K562 (cell line): ENCODE measurements around the gene PTCH1. TPM values are rescaled to one million over a fixed set of nuclear protein-coding genes. Genes with fewer than 3 reads are reported as not detected.

Experiments
- C11orf30 ChIP-seq: fragments of 450-650 bp; IDR thresholded peaks from 2 replicates; pipeline ENCODE4 v1.6.1; 2016; ENCODE audit warnings: low read depth, mild to moderate bottlenecking
- CREB1 ChIP-seq, 2 experiments: sonication (generic) in 1 of 2; formaldehyde crosslinking in 1 of 2; IDR thresholded peaks; 2 replicates each; pipeline versions ENCODE4 v1.6.1 to v1.8.0; 2012 to 2022; ENCODE audit warnings: inconsistent platforms in 1 of 2, mild to moderate bottlenecking in 1 of 2, missing genetic modification reagents in 1 of 2, moderate library complexity in 1 of 2
- ELK1 ChIP-seq: sonication (generic); formaldehyde crosslinking; IDR thresholded peaks from 2 replicates; pipeline ENCODE4 v1.8.1; 2022; ENCODE audit warnings: missing genetic modification reagents
- FOXK1 ChIP-seq: sonication (generic); formaldehyde crosslinking; IDR thresholded peaks from 2 replicates; pipeline ENCODE4 v1.8.0; 2022; ENCODE audit warnings: missing genetic modification reagents, mild to moderate bottlenecking, borderline replicate concordance
- GMEB1 ChIP-seq: fragments of 250-450 bp; sonication (Bioruptor Pico); IDR thresholded peaks from 2 replicates; pipeline ENCODE4 v1.4.0; 2020; ENCODE audit warnings: mild to moderate bottlenecking
- HCFC1 ChIP-seq: IDR thresholded peaks from 2 replicates; pipeline ENCODE4 v1.6.1; 2012; ENCODE audit warnings: low read depth, low read length, improper control_type of control experiment
- IFI16 ChIP-seq: fragments of 250-450 bp; sonication (Bioruptor Pico); IDR thresholded peaks from 2 replicates; pipeline ENCODE4 v2.1.2; 2022; ENCODE audit warnings: mild to moderate bottlenecking, inconsistent platforms
- MAZ ChIP-seq, 2 experiments: fragments of 450-650 bp in 1 of 2; sonication (generic) in 1 of 2; formaldehyde crosslinking; IDR thresholded peaks in 1 of 2; conservative IDR thresholded peaks in 1 of 2; 2 replicates each; pipeline versions ENCODE4 v1.4.0 to v1.5.0; 2020; ENCODE audit warnings: mild to moderate bottlenecking in 1 of 2, missing genetic modification reagents in 1 of 2
- MECOM ChIP-seq: fragments of 250-450 bp; sonication (Bioruptor Pico); IDR thresholded peaks from 2 replicates; pipeline ENCODE4 v1.8.0; 2022; ENCODE audit warnings: inconsistent platforms
- NR2C2 ChIP-seq, 2 experiments: fragments of 200-800 bp in 1 of 2; sonication (Bioruptor generic) in 1 of 2; sonication (generic) in 1 of 2; formaldehyde crosslinking in 1 of 2; IDR thresholded peaks; 2 replicates each; pipeline versions ENCODE4 v1.6.1 to v1.8.0; 2016 to 2022; ENCODE audit warnings: mild to moderate bottlenecking in 1 of 2, missing compliant biosample characterization in 1 of 2, missing genetic modification characterization in 1 of 2, missing genetic modification reagents in 1 of 2
- POLR2A ChIP-seq: fragments of 450-650 bp; conservative IDR thresholded peaks from 2 replicates; pipeline ENCODE4 v1.6.1; 2016
- POLR2AphosphoS2 ChIP-seq: IDR thresholded peaks from 2 replicates; pipeline ENCODE4 v1.6.1; 2012; ENCODE audit warnings: low read length, improper control_type of control experiment
- PTBP1 ChIP-seq: fragments of 200-400 bp; formaldehyde crosslinking; IDR thresholded peaks from 2 replicates; pipeline ENCODE4 v1.6.1; 2017; ENCODE audit warnings: low read depth, low read length
- TARDBP ChIP-seq: fragments of 450-650 bp; IDR thresholded peaks from 2 replicates; pipeline ENCODE4 v1.6.1; 2016
- ZBTB2 ChIP-seq: fragments of 450-650 bp; IDR thresholded peaks from 2 replicates; pipeline ENCODE4 v1.6.1; 2016; ENCODE audit warnings: antibody characterized with exemption
- ZC3H4 ChIP-seq: sonication (generic); formaldehyde crosslinking; IDR thresholded peaks from 2 replicates; pipeline ENCODE4 v1.9.0; 2021; ENCODE audit warnings: missing genetic modification reagents, borderline replicate concordance
- ZNF143 ChIP-seq: sonication (generic); formaldehyde crosslinking; IDR thresholded peaks from 2 replicates; pipeline ENCODE4 v1.9.0; 2022; ENCODE audit warnings: mild to moderate bottlenecking, missing genetic modification reagents
- ZNF3 ChIP-seq: fragments of 250-450 bp; sonication (Bioruptor Pico); IDR thresholded peaks from 2 replicates; pipeline ENCODE4 v1.5.0; 2021; ENCODE audit warnings: mild to moderate bottlenecking, moderate library complexity
- ZNF384 ChIP-seq: IDR thresholded peaks from 2 replicates; pipeline ENCODE4 v1.6.1; 2012; ENCODE audit warnings: low read depth, low read length, improper control_type of control experiment
- ZNF561 ChIP-seq: fragments of 450-650 bp; formaldehyde crosslinking; conservative IDR thresholded peaks from 2 replicates; pipeline ENCODE4 v1.4.0; 2020; ENCODE audit warnings: mild to moderate bottlenecking, moderate library complexity
- ZNF764 ChIP-seq: fragments of 250-450 bp; sonication (Bioruptor Pico); IDR thresholded peaks from 2 replicates; pipeline ENCODE4 v1.4.0; 2020; ENCODE audit warnings: low read depth, mild to moderate bottlenecking, moderate library complexity
- polyA plus RNA-seq, 8 experiments: library from polyadenylated mRNA; depleted of rRNA in 4 of 8; stranded (reverse) in 5 of 8; unstranded in 3 of 8; fragments of >200 nt; fragmentation: Nextera tagmentation in 2 of 8; fragmentation: Illumina TruSeq in 1 of 8; extraction: Ambion mirVana in 2 of 8; extraction: Trizol in 1 of 8; gene quantifications; 2 replicates each; pipeline versions ENCODE4 v1.2.1 to v1.2.3, GENCODE V29; 2011 to 2014; ENCODE audit warnings: inconsistent platforms in 1 of 8, missing spikeins in 1 of 8
- total RNA-seq, 7 experiments: library from RNA; depleted of rRNA in 6 of 7; stranded (reverse); fragments of >200 nt in 6 of 7; fragmentation: Illumina TruSeq in 2 of 7; extraction: Trizol in 2 of 7; gene quantifications; 2 replicates each; pipeline versions ENCODE4 v1.2.1 to v1.2.3, GENCODE V29; 2011 to 2021; ENCODE audit warnings: low replicate concordance in 1 of 7

Gene PTCH1
- total and polyA plus RNA-seq, 9 of the 15 experiments (the other 6 are each of a cell fraction or from before 2014, with no cell fraction given): 0.70 to 9.9 (median 3.8) TPM

- TF ChIP-seq C11orf30 (no peak), PTBP1 (no peak), ZNF143 (no peak), TARDBP (no peak), HCFC1 (no peak), IFI16 (no peak), MAZ (CRISPR knock-in tag; conservative IDR thresholded peaks at IDR 0.05 in 1 of 2, IDR thresholded peaks at IDR 0.05 in 1 of 2) (0 out of 4 replicates have a peak, but pooled peaks of 1 of the 2 experiments have one; percentile 33), ZC3H4 (CRISPR knock-in tag) (no peak), NR2C2 (CRISPR knock-in tag; IDR thresholded peaks at IDR 0.05) (no peak), NR2C2 (tag; IDR thresholded peaks at IDR 0.05) (no peak), CREB1 (IDR thresholded peaks at IDR 0.05) (no peak), CREB1 (CRISPR knock-in tag; IDR thresholded peaks at IDR 0.05) (no peak), ZNF764 (no peak), POLR2A (peak; percentile 52; the same call in 1 of the 2 replicates), POLR2AphosphoS2 (no peak), MECOM (CRISPR knock-in tag) (no peak), GMEB1 (CRISPR knock-in tag) (no peak), ELK1 (CRISPR knock-in tag) (no peak), ZNF561 (CRISPR knock-in tag) (no peak), ZBTB2 (peak; percentile 62; the same call in 1 of the 2 replicates), FOXK1 (CRISPR knock-in tag) (no peak), ZNF384 (no peak), ZNF3 (CRISPR knock-in tag) (no peak)
Observed at GRCh38 chr9:95507464-95508241, 9.1 kb downstream of the PTCH1 start (continued).
